Measurements from ENCODE around the gene ASAP2.

- no peak for TF ChIP-seq CTCF (conservative IDR thresholded peaks at IDR 0.05; ENCODE audit: low read length)
- no peak for TF ChIP-seq EZH2phosphoT487 (IDR thresholded peaks at IDR 0.05; ENCODE audit: borderline replicate concordance)
Observed at GRCh38 chr2:9345997-9346396, 139.4 kb downstream of the ASAP2 start.
